Calu3 (cell line): ENCODE data around the gene VANGL1. TPM values are rescaled to one million over a fixed set of nuclear protein-coding genes. Genes with fewer than 3 reads are reported as not detected.

ENCODE experiments used
- BruUV-seq: library from RNA; stranded (reverse); fragments of 400-500 nt; replicated peaks from 2 replicates; lab custom pipeline; 2021; lab: Mats Ljungman, UMichigan
- CTCF ChIA-PET: fragments of 300-600 bp; sonication (Branson Sonifier 250); formaldehyde crosslinking; loops from one replicate; lab custom pipeline; 2022; ENCODE audit warnings: antibody characterized with exemption; lab: Charles Lee
- DNase-seq: peaks from one replicate; pipeline ENCODE4 v3.0.0; 2022
- H3K27ac Mint-ChIP-seq: one replicate; pipeline ENCODE4 v1.8.0; 2022; ENCODE audit warnings: mixed read lengths; ENCODE audit not compliant: unreplicated experiment
- H3K27me3 Mint-ChIP-seq: one replicate; pipeline ENCODE4 v1.8.0; 2022; ENCODE audit warnings: mixed read lengths; ENCODE audit not compliant: unreplicated experiment
- H3K36me3 Mint-ChIP-seq: one replicate; pipeline ENCODE4 v1.8.0; 2022; ENCODE audit warnings: mild to moderate bottlenecking, moderate library complexity, mixed read lengths; ENCODE audit not compliant: insufficient read depth, unreplicated experiment
- H3K4me1 Mint-ChIP-seq: one replicate; pipeline ENCODE4 v1.8.0; 2022; ENCODE audit warnings: mild to moderate bottlenecking, low read depth, mixed read lengths; ENCODE audit not compliant: unreplicated experiment
- H3K4me3 Mint-ChIP-seq: one replicate; pipeline ENCODE4 v1.8.0; 2022; ENCODE audit warnings: mild to moderate bottlenecking, low read depth, moderate library complexity, mixed read lengths; ENCODE audit not compliant: unreplicated experiment
- H3K9me3 Mint-ChIP-seq: one replicate; pipeline ENCODE4 v1.8.0; 2022; ENCODE audit warnings: low read depth, mixed read lengths; ENCODE audit not compliant: unreplicated experiment
- intact Hi-C: fragments of 100-400 bp; cut with micrococcal nuclease; formaldehyde crosslinking; loops from one replicate; pipeline ENCODE4 v1.10.0; 2022; ENCODE audit not compliant: unreplicated experiment
- total RNA-seq: library from RNA; stranded (reverse); gene quantifications from 2 replicates; pipeline ENCODE4 v1.2.3, GENCODE V29; 2022
- TF ChIP-seq, protein P1 (sequence below): fragments of 200-600 bp; IDR thresholded peaks from one replicate; pipeline ENCODE4 v1.8.0; 2022; ENCODE audit warnings: antibody characterized with exemption; ENCODE audit not compliant: unreplicated experiment

The VANGL1 gene
- total RNA-seq, 1 experiment from 2014 or later = 22.4 TPM

DNA sequence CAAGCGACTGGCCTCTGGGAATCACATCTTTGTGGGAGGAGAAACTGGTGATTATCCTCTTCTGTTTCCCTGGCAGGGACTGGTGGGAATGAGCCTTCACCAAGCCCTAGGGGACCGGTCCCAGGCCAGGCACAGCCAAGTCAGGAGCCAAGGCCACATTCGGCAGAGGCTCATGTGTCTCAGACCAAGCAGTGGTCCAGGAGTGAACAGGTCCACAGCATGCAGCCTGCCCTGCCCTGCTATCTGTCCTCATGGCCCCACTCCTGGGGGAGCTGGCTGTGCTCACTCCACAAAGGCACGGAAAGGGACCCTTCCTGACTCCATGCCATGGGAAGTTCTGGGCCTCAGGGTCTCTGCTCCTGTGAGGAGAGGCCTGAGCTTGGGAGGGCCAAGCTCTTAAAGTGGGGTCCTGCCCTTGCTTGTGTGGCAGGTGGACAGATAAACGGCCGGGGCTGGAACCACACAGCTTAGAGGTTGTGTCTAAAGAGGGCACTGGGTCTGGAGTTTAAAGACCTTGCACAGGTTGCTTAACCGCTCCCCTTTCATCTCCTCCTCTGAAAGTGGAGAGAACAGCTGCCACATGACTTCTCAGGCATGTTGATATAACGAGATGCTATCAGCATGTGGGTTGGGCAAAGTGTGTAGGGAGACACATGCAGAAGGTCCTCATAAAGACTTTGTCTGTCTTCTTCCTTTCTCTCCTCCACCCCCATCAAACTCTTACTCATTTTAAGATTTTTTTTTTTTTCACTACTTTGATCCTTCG lies 69.3 kb downstream of the VANGL1 start:
- CTCF ChIA-PET = no interaction called here
- intact Hi-C loops = no loop called here
- H3K9me3 Mint-ChIP-seq = no peaks in the 10 kb centered on the region
- no peak for DNase-seq
- no peaks in the 10 kb centered on the region for H3K27me3 Mint-ChIP-seq
- H3K27ac Mint-ChIP-seq = no peak overlapping the region
- H3K4me3 Mint-ChIP-seq = no peak overlapping the region
- BruUV-seq = no TSS peak
- TF ChIP-seq, protein P1, sequence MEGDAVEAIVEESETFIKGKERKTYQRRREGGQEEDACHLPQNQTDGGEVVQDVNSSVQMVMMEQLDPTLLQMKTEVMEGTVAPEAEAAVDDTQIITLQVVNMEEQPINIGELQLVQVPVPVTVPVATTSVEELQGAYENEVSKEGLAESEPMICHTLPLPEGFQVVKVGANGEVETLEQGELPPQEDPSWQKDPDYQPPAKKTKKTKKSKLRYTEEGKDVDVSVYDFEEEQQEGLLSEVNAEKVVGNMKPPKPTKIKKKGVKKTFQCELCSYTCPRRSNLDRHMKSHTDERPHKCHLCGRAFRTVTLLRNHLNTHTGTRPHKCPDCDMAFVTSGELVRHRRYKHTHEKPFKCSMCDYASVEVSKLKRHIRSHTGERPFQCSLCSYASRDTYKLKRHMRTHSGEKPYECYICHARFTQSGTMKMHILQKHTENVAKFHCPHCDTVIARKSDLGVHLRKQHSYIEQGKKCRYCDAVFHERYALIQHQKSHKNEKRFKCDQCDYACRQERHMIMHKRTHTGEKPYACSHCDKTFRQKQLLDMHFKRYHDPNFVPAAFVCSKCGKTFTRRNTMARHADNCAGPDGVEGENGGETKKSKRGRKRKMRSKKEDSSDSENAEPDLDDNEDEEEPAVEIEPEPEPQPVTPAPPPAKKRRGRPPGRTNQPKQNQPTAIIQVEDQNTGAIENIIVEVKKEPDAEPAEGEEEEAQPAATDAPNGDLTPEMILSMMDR = no peak
- H3K36me3 Mint-ChIP-seq = peaks cover 10% of the 10 kb centered on the region
- peaks cover 31% of the 10 kb centered on the region for H3K4me1 Mint-ChIP-seq

GRCh38 chr1:115712911-115713609 lies 71.3 kb downstream of the VANGL1 start:
- CTCF ChIA-PET = interaction anchor here (0.6 kb wide), 1 partner anchor 103 kb away, joined by 3 read pairs; no protein-coding TSS in a partner anchor
- Mint-ChIP-seq H3K27ac (peak overlapping the region; percentile 78), H3K27me3 (no peaks in the 10 kb centered on the region), H3K9me3 (no peaks in the 10 kb centered on the region), H3K4me1 (peaks cover 35% of the 10 kb centered on the region), H3K4me3 (no peak overlapping the region), H3K36me3 (peaks cover 10% of the 10 kb centered on the region)
- no TSS peak for BruUV-seq
- TF ChIP-seq, protein P1 = no peak
- intact Hi-C loops = no loop called here
- DNase-seq = no peak

DNA sequence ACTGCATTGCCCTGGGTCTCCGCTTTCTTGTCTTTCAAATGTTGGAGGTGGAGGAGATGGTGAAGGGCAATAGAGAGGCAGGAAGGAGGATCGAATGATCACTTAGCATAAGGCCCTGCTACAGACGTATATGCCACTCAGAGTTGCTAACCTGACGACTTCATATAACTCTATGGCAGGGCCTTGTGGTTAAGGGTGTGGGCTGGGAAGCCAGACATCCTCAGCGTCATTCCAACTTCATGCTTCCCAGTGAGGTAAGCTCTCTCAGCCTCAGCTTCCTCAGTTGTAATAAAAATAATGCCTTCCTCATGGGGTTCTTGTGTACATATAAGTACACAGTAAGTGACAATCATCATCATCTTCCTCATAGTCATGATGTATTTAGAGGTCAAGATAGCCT lies 72.1 kb downstream of the VANGL1 start:
- CTCF ChIA-PET = interaction anchor here (0.6 to 1.7 kb wide), 2 partner anchors 51 to 183 kb away, joined by 3 to 10 read pairs; no protein-coding TSS in a partner anchor
- Mint-ChIP-seq H3K27me3 (no peaks in the 10 kb centered on the region), H3K36me3 (peaks cover 10% of the 10 kb centered on the region), H3K4me1 (peaks cover 35% of the 10 kb centered on the region), H3K27ac (peak overlapping the region; percentile 78), H3K9me3 (no peaks in the 10 kb centered on the region), H3K4me3 (peak overlapping the region; percentile 35)
- no TSS peak for BruUV-seq
- DNase-seq = no peak
- TF ChIP-seq, protein P1 = no peak
- intact Hi-C loops = loop anchor here (2.0 kb wide), 1 partner anchor 105 kb away; no protein-coding TSS in a partner anchor

- intact Hi-C loops = loop anchor here (2.0 to 5.0 kb wide), 2 partner anchors 106 to 268 kb away; no protein-coding TSS in a partner anchor
- CTCF ChIA-PET = interaction anchor here (0.6 to 1.7 kb wide), 5 partner anchors 8 to 652 kb away, joined by 3 to 10 read pairs (median 3); no protein-coding TSS in a partner anchor
- Mint-ChIP-seq H3K9me3 (no peaks in the 10 kb centered on the region), H3K4me3 (peak overlapping the region; percentile 35), H3K36me3 (peaks cover 10% of the 10 kb centered on the region), H3K4me1 (peaks cover 35% of the 10 kb centered on the region), H3K27me3 (no peaks in the 10 kb centered on the region), H3K27ac (peak overlapping the region; percentile 78)
- TF ChIP-seq, protein P1 = no peak
- BruUV-seq = no TSS peak
- DNase-seq = peak; percentile 86
Observed at GRCh38 chr1:115714572-115715141, 72.9 kb downstream of the VANGL1 start.
